GM21717 (cell line): Measurements from ENCODE around the gene KLC4.

Experiments used
- ATAC-seq: cut with Tn5 transposase; IDR thresholded peaks from one replicate; pipeline ENCODE4 v1.9.1; 2021; ENCODE audit warnings: mild to moderate bottlenecking, moderate library complexity; ENCODE audit not compliant: unreplicated experiment

Gene KLC4

DNA sequence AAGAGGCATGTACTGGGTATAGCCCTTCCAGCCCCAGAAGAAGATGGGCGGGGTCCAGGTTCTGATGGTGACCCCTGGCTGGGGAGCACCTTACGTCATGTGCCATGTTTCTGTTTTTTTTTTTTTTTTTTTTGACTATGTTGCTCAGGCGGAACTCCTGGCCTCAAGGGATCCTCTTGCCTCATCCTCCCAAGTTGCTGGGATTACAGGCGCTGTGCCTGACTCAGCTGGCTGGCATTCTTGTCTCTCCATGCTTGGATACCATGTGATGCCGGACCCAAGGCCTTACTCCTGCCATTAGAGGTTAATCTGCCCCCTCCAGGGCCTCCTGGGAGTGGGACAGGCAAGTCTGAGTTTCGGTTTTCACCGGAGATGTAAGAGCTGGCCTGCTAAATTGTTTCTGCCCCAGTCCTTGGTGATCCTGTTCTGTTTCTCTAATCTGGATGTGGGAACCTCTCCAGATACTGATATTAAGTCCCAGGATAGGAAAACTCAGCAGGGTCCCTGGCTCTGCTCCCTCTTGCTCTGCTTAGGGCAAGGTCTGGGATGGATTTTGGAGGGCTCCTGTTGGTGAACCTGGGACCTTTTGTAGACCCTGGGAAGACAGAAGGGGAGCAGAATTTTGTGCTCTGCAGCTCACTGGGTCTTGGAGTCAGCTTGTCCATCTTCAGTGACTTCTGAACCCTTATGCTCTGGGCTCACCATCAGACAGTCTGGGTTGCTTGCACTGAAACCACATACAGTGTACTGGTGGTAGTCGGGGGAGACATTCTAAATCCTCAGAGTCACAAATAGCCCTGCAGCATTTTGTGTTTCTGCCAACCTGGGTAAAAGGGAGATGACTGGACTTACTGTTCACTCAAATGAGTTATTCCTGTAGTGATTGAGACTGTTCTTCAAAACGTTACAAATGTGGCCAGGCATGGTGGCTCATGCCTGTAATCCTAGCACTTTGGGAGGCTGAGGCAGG is 61.8 kb downstream of the KLC4 start:
- no peak for ATAC-seq

- ATAC-seq, result no peak
Observed at GRCh38 chr6:43122146-43122545, 62.7 kb downstream of the KLC4 start.

DNA sequence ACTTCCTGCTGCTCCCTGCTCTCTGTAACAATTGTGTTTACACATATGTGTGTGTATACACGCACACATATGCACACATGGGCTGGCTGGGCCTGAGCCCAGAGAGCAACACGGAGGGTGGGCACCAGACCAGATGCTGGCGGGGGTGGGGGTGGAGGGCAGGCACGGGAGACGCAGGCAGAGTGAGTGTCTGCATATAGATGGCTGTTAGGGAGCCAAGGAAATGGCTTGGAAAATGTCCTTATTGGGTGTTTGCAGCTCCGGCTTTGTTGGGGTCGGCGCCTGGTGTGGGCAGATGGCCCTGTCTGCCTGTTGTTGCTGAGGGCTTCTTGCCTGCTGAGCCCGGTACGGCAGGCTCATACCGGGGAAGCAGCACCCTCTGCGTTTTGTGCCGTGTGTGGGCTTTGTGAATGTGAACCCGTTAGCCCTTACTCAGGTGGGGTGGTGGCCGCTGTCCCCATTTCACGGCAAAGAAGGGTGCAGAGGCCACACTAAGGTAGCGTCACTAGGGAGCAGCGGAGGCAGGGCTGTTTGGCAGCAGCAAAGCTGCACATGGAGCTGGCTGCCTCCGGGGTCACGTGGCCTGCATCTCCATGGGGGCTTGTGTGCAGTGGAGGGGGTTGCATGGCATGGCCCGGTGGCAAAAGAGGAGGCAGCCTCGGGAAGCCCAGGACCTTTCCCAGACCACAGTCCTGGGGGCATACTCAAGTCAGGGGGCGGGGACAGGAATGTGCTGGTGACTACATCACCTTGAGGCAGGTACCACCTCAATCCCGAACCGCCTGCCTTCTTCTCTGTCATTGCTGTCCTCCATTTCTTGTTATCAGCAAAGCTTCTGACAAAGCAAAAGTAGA is 64.3 kb downstream of the KLC4 start:
- no peak for ATAC-seq

GRCh38 chr6:43124481-43124880 is 65.0 kb downstream of the KLC4 start:
- ATAC-seq, result no peak
